PFSK-1 (cell line): ENCODE measurements around the gene RPTN.

Experiments
- FOXP2 ChIP-seq: optimal IDR thresholded peaks from 2 replicates; pipeline ENCODE3; 2011; ENCODE audit warnings: borderline replicate concordance, control low read depth, inconsistent platforms; ENCODE audit not compliant: insufficient read depth; ENCODE audit errors: extremely low read length, extremely low read depth
- POLR2AphosphoS5 ChIP-seq: IDR thresholded peaks from 2 replicates; pipeline ENCODE4 v1.6.1; 2012; ENCODE audit warnings: low read depth, mild to moderate bottlenecking, control low read depth, low read length, moderate library complexity
- REST ChIP-seq, 2 experiments: IDR thresholded peaks; 2 replicates each; pipeline versions ENCODE4 v1.6.1 to v1.8.0; 2011 to 2012; ENCODE audit warnings: low read depth in 2 of 2, low read length in 2 of 2, control low read depth in 1 of 2, inconsistent platforms in 1 of 2, mild to moderate bottlenecking in 1 of 2, moderate library complexity in 1 of 2; ENCODE audit not compliant: insufficient read depth in 1 of 2
- SIN3A ChIP-seq: IDR thresholded peaks from 2 replicates; pipeline ENCODE4 v1.6.1; 2012; ENCODE audit warnings: mild to moderate bottlenecking, low read length, moderate library complexity, borderline replicate concordance; ENCODE audit not compliant: insufficient read depth
- TAF1 ChIP-seq: IDR thresholded peaks from 2 replicates; pipeline ENCODE4 v1.6.1; 2012; ENCODE audit warnings: low read length, control low read depth, borderline replicate concordance; ENCODE audit not compliant: insufficient read depth

RPTN gene

GRCh38 chr1:152125834-152126443, 33.1 kb downstream of the RPTN start:
- TF ChIP-seq POLR2AphosphoS5 (no peak), SIN3A (no peak), REST (IDR thresholded peaks at IDR 0.05; ENCODE audit: insufficient read depth in 1 of 2, low read depth in 2 of 2, low read length in 2 of 2) (no peak), FOXP2 (no peak), TAF1 (no peak)

- TF ChIP-seq TAF1 = no peak
- no peak for TF ChIP-seq REST (IDR thresholded peaks at IDR 0.05; ENCODE audit: insufficient read depth in 1 of 2, low read depth in 2 of 2, low read length in 2 of 2)
- TF ChIP-seq POLR2AphosphoS5 = no peak
Measured at GRCh38 chr1:152118915-152119314, 40.1 kb downstream of the RPTN start.

GRCh38 chr1:152115344-152115743, 43.7 kb downstream of the RPTN start, which contains the start of gene TCHH:
TCHH (minus strand) TSS chr1:152115444; CDS start chr1:152114080, 1,364 bp downstream.
- no peak for TF ChIP-seq TAF1

GRCh38 chr1:152112885-152113432, 46.1 kb downstream of the RPTN start:
- TF ChIP-seq SIN3A (no peak), FOXP2 (no peak), POLR2AphosphoS5 (no peak), REST (IDR thresholded peaks at IDR 0.05; ENCODE audit: insufficient read depth in 1 of 2, low read depth in 2 of 2, low read length in 2 of 2) (no peak), TAF1 (no peak)

GRCh38 chr1:152112101-152112884, 46.7 kb downstream of the RPTN start:
- TF ChIP-seq POLR2AphosphoS5 (no peak), REST (IDR thresholded peaks at IDR 0.05; ENCODE audit: insufficient read depth in 1 of 2, low read depth in 2 of 2, low read length in 2 of 2) (no peak), SIN3A (no peak), FOXP2 (no peak), TAF1 (no peak)
